Measurements from ENCODE around the gene HSBP1L1. TPM values are rescaled to one million over a fixed set of nuclear protein-coding genes. Genes with fewer than 3 reads are reported as not detected.

HSBP1L1 gene
- total RNA-seq, 1 experiment from 2014 or later: 41.4 TPM

GRCh38 chr18:79942211-79942610 is 22.2 kb upstream of the HSBP1L1 start:
- H4K20me1 ChIP-seq (ENCODE audit: insufficient read depth): no peaks in the 10 kb centered on the region
- H3K27ac ChIP-seq (ENCODE audit: low read depth, low read length): no peak overlapping the region
- H3K4me1 ChIP-seq (ENCODE audit: control insufficient read depth in 1 of 2, insufficient read depth in 2 of 2, low read length in 2 of 2): no peaks in the 10 kb centered on the region
- no peak overlapping the region for H2AFZ ChIP-seq (ENCODE audit: low read depth, low read length, poor library complexity, severe bottlenecking)
- DNase-seq (ENCODE audit: low read depth, low spot score): no peak
- no peaks in the 10 kb centered on the region for H3K9me2 ChIP-seq (ENCODE audit: insufficient read depth)
- ChIA-PET RAD21 (ENCODE audit: low non-redundant PET in 1 of 2, low total read pairs in 2 of 2, uncharacterized antibody in 2 of 2, unreplicated experiment in 2 of 2) (no interaction called here), POLR2A (no interaction called here), CTCF (no interaction called here)
- no peak overlapping the region for H3K9ac ChIP-seq (ENCODE audit: low read length)
- ATAC-seq: no peak
- TF ChIP-seq MAX (IDR thresholded peaks at IDR 0.05) (no peak), TCF7L2 (IDR thresholded peaks at IDR 0.05; ENCODE audit: borderline replicate concordance, extremely low read depth, insufficient read depth, insufficient read length) (no peak), REST (IDR thresholded peaks at IDR 0.05; ENCODE audit: low read depth) (no peak), POLR2A (IDR thresholded peaks at IDR 0.05; ENCODE audit: borderline replicate concordance, extremely low read depth, insufficient read depth, insufficient read length) (no peak)
- intact Hi-C loops (cut with micrococcal nuclease): no loop called here
- H3K79me2 ChIP-seq (ENCODE audit: insufficient read depth, low read length): peaks cover 90% of the 10 kb centered on the region
- H3K27me3 ChIP-seq (ENCODE audit: insufficient read depth, low read length): no peaks in the 10 kb centered on the region
- BruUV-seq (replicated peaks): no TSS peak
- no peaks in the 10 kb centered on the region for H3K9me3 ChIP-seq (ENCODE audit: control insufficient read depth in 1 of 2, insufficient read depth in 1 of 2, low read depth in 1 of 2, low read length in 2 of 2)
- H3K36me3 ChIP-seq (ENCODE audit: control insufficient read depth in 1 of 2, insufficient read depth in 2 of 2, low read length in 2 of 2): peaks cover 13 to 26% of the 10 kb centered on the region in 2 experiments; a peak in 3 of 4 replicates
- H3K4me3 ChIP-seq (replicated peaks in 1 of 2; ENCODE audit: low read depth in 1 of 2, low read length in 2 of 2): no peak overlapping the region
- H3K4me2 ChIP-seq (ENCODE audit: low read length): no peak overlapping the region
